HEK293 (cell line): ENCODE results near the gene TMEM98.

ENCODE experiments used
- CTCF ChIA-PET: fragments of 350-600 bp; formaldehyde crosslinking; extraction: SDS; loops from one replicate; lab custom pipeline; 2021; ENCODE audit warnings: antibody characterized with exemption; lab: Yijun Ruan, JAX
- POLR2A ChIA-PET: fragments of 300-600 bp; formaldehyde crosslinking; extraction: SDS; loops from one replicate; lab custom pipeline; 2020; ENCODE audit warnings: antibody characterized with exemption, inconsistent platforms; lab: Yijun Ruan, JAX
- H3K27ac ChIP-seq: fragments of 200-500 bp; sonication (Bioruptor generic); 2 replicates; pipeline ENCODE4 v1.5.1; 2014; ENCODE audit warnings: low read depth, low read length, control low read depth, inconsistent platforms; ENCODE audit errors: extremely low read depth
- H3K36me3 ChIP-seq, 2 experiments: fragments of 200-500 bp in 1 of 2; sonication (Bioruptor generic) in 1 of 2; 1 replicate in 1 of 2; 2 replicates in 1 of 2; pipeline ENCODE4 v1.5.1; 2014 to 2017; ENCODE audit warnings: inconsistent platforms in 2 of 2, low read length in 2 of 2; ENCODE audit not compliant: control insufficient read depth in 2 of 2, insufficient read depth in 1 of 2
- H3K4me1 ChIP-seq: fragments of 200-500 bp; sonication (Bioruptor generic); 2 replicates; pipeline ENCODE4 v1.5.1; 2014; ENCODE audit warnings: mild to moderate bottlenecking, low read length, inconsistent platforms; ENCODE audit not compliant: control insufficient read depth, insufficient read depth
- H3K4me3 ChIP-seq: 2 replicates; pipeline ENCODE4 v1.5.1; 2011; ENCODE audit warnings: low read depth, mild to moderate bottlenecking, control low read depth, low read length, moderate library complexity
- H3K9me3 ChIP-seq: fragments of 200-500 bp; sonication (Bioruptor generic); 2 replicates; pipeline ENCODE4 v1.5.1; 2014; ENCODE audit warnings: low read depth, low read length, inconsistent platforms; ENCODE audit not compliant: control insufficient read depth, insufficient read depth
- ATF2 ChIP-seq: fragments of 450-650 bp; formaldehyde crosslinking; IDR thresholded peaks from 2 replicates; pipeline ENCODE4 v1.5.1; 2016; ENCODE audit warnings: missing biosample characterization, missing genetic modification characterization, low read depth
- BCL11B ChIP-seq: fragments of 450-650 bp; formaldehyde crosslinking; IDR thresholded peaks from 2 replicates; pipeline ENCODE4 v1.5.1; 2016; ENCODE audit warnings: low read depth, missing biosample characterization, missing genetic modification characterization
- IKZF3 ChIP-seq: fragments of 450-650 bp; IDR thresholded peaks from 2 replicates; pipeline ENCODE4 v1.5.0; 2018; ENCODE audit warnings: missing biosample characterization, mild to moderate bottlenecking, missing genetic modification characterization, moderate library complexity
- KLF10 ChIP-seq: fragments of 450-650 bp; IDR thresholded peaks from 2 replicates; pipeline ENCODE4 v1.5.1; 2018; ENCODE audit warnings: missing biosample characterization, mild to moderate bottlenecking, missing genetic modification characterization
- KLF7 ChIP-seq: fragments of 450-650 bp; formaldehyde crosslinking; IDR thresholded peaks from 2 replicates; pipeline ENCODE4 v1.5.1; 2016; ENCODE audit warnings: missing biosample characterization, missing genetic modification characterization, borderline replicate concordance
- PRDM6 ChIP-seq: fragments of 450-650 bp; formaldehyde crosslinking; IDR thresholded peaks from 2 replicates; pipeline ENCODE4 v1.5.1; 2017; ENCODE audit warnings: missing biosample characterization, missing genetic modification characterization
- SCRT1 ChIP-seq: fragments of 450-650 bp; formaldehyde crosslinking; IDR thresholded peaks from 2 replicates; pipeline ENCODE4 v1.5.1; 2016; ENCODE audit warnings: missing biosample characterization, missing genetic modification characterization, borderline replicate concordance
- SP3 ChIP-seq: fragments of 450-650 bp; formaldehyde crosslinking; IDR thresholded peaks from 2 replicates; pipeline ENCODE4 v1.5.1; 2016; ENCODE audit warnings: missing biosample characterization, missing genetic modification characterization
- YY1 ChIP-seq: fragments of 450-650 bp; formaldehyde crosslinking; IDR thresholded peaks from 2 replicates; pipeline ENCODE4 v1.5.1; 2018; ENCODE audit warnings: missing biosample characterization, missing genetic modification characterization
- ZBTB7A ChIP-seq: fragments of 450-650 bp; formaldehyde crosslinking; IDR thresholded peaks from 2 replicates; pipeline ENCODE4 v1.5.1; 2016; ENCODE audit warnings: low read depth, missing biosample characterization, missing genetic modification characterization
- ZBTB8A ChIP-seq: fragments of 450-650 bp; formaldehyde crosslinking; IDR thresholded peaks from 2 replicates; pipeline ENCODE4 v1.5.1; 2016; ENCODE audit warnings: missing biosample characterization, missing genetic modification characterization
- ZEB2 ChIP-seq: fragments of 450-650 bp; formaldehyde crosslinking; IDR thresholded peaks from 2 replicates; pipeline ENCODE4 v1.5.1; 2016; ENCODE audit warnings: missing biosample characterization, missing genetic modification characterization
- ZFP41 ChIP-seq: fragments of 450-650 bp; formaldehyde crosslinking; IDR thresholded peaks from 2 replicates; pipeline ENCODE4 v1.5.1; 2016; ENCODE audit warnings: missing biosample characterization, missing genetic modification characterization, borderline replicate concordance
- ZNF121 ChIP-seq: fragments of 450-650 bp; formaldehyde crosslinking; IDR thresholded peaks from 2 replicates; pipeline ENCODE4 v1.5.1; 2016; ENCODE audit warnings: missing biosample characterization, missing genetic modification characterization
- ZNF157 ChIP-seq: fragments of 450-650 bp; formaldehyde crosslinking; IDR thresholded peaks from 2 replicates; pipeline ENCODE4 v1.5.1; 2016; ENCODE audit warnings: missing biosample characterization, missing genetic modification characterization
- ZNF175 ChIP-seq: fragments of 450-650 bp; formaldehyde crosslinking; IDR thresholded peaks from 2 replicates; pipeline ENCODE4 v1.5.1; 2016; ENCODE audit warnings: missing biosample characterization, missing genetic modification characterization
- ZNF19 ChIP-seq: fragments of 450-650 bp; formaldehyde crosslinking; IDR thresholded peaks from 2 replicates; pipeline ENCODE4; 2016; ENCODE audit warnings: missing biosample characterization, missing genetic modification characterization, low read depth
- ZNF223 ChIP-seq: fragments of 450-650 bp; formaldehyde crosslinking; IDR thresholded peaks from 2 replicates; pipeline ENCODE4 v1.5.1; 2016; ENCODE audit warnings: missing biosample characterization, missing genetic modification characterization
- ZNF23 ChIP-seq: fragments of 450-650 bp; formaldehyde crosslinking; IDR thresholded peaks from 2 replicates; pipeline ENCODE4 v1.5.1; 2016; ENCODE audit warnings: missing biosample characterization, missing genetic modification characterization, borderline replicate concordance
- ZNF302 ChIP-seq: fragments of 450-650 bp; formaldehyde crosslinking; IDR thresholded peaks from 2 replicates; pipeline ENCODE4 v1.5.1; 2016; ENCODE audit warnings: missing biosample characterization, missing genetic modification characterization, low read depth
- ZNF341 ChIP-seq: fragments of 450-650 bp; formaldehyde crosslinking; IDR thresholded peaks from 2 replicates; pipeline ENCODE4; 2016; ENCODE audit warnings: low read depth, missing biosample characterization, missing genetic modification characterization
- ZNF501 ChIP-seq: fragments of 450-650 bp; formaldehyde crosslinking; IDR thresholded peaks from 2 replicates; pipeline ENCODE4 v1.5.1; 2016; ENCODE audit warnings: missing biosample characterization, missing genetic modification characterization
- ZNF596 ChIP-seq: fragments of 450-650 bp; IDR thresholded peaks from 2 replicates; pipeline ENCODE4 v1.5.0; 2018; ENCODE audit warnings: missing biosample characterization, mild to moderate bottlenecking, missing genetic modification characterization, moderate library complexity
- ZNF624 ChIP-seq: fragments of 450-650 bp; formaldehyde crosslinking; IDR thresholded peaks from 2 replicates; pipeline ENCODE4 v1.5.1; 2017; ENCODE audit warnings: missing biosample characterization, missing genetic modification characterization
- ZNF704 ChIP-seq: fragments of 450-650 bp; formaldehyde crosslinking; IDR thresholded peaks from 2 replicates; pipeline ENCODE4 v1.5.1; 2016; ENCODE audit warnings: missing biosample characterization, missing genetic modification characterization
- ZNF830 ChIP-seq: fragments of 450-650 bp; IDR thresholded peaks from 2 replicates; pipeline ENCODE4 v1.5.0; 2018; ENCODE audit warnings: missing biosample characterization, missing genetic modification characterization, low read depth, mild to moderate bottlenecking, moderate library complexity
- ZNF843 ChIP-seq: fragments of 450-650 bp; formaldehyde crosslinking; IDR thresholded peaks from 2 replicates; pipeline ENCODE4 v1.5.1; 2016; ENCODE audit warnings: missing biosample characterization, missing genetic modification characterization
- TF ChIP-seq, protein P1 (sequence below): fragments of 450-650 bp; formaldehyde crosslinking; conservative IDR thresholded peaks from 2 replicates; pipeline ENCODE4 v1.5.1; 2016; ENCODE audit warnings: low read depth, missing biosample characterization, missing genetic modification characterization

The TMEM98 gene

DNA sequence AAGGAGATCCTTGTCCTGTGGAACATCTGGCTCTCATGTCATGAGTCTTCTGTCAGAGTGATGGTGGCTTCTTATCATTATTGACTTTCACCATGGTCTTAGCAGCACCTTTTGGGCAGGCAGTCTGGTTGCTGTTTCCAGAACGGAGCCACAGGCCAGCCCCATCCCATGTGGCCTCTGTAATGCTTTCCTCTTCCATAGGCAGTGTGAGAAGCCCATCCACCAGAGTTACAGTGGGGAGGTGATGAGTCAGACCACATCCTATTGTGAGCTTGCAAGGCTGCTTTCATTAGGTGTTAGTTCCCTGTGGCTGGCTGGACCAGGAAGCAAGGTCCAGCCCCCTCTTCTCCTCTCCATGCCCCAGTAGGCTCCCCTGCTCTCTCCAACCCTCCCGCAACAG is 32.9 kb downstream of the TMEM98 start:
- ChIA-PET POLR2A (no interaction called here), CTCF (interaction anchor here (0.7 to 1.5 kb wide), 3 partner anchors 11 to 178 kb away, joined by 3 to 5 read pairs (median 3); no protein-coding TSS in a partner anchor)
- TF ChIP-seq, protein P1, sequence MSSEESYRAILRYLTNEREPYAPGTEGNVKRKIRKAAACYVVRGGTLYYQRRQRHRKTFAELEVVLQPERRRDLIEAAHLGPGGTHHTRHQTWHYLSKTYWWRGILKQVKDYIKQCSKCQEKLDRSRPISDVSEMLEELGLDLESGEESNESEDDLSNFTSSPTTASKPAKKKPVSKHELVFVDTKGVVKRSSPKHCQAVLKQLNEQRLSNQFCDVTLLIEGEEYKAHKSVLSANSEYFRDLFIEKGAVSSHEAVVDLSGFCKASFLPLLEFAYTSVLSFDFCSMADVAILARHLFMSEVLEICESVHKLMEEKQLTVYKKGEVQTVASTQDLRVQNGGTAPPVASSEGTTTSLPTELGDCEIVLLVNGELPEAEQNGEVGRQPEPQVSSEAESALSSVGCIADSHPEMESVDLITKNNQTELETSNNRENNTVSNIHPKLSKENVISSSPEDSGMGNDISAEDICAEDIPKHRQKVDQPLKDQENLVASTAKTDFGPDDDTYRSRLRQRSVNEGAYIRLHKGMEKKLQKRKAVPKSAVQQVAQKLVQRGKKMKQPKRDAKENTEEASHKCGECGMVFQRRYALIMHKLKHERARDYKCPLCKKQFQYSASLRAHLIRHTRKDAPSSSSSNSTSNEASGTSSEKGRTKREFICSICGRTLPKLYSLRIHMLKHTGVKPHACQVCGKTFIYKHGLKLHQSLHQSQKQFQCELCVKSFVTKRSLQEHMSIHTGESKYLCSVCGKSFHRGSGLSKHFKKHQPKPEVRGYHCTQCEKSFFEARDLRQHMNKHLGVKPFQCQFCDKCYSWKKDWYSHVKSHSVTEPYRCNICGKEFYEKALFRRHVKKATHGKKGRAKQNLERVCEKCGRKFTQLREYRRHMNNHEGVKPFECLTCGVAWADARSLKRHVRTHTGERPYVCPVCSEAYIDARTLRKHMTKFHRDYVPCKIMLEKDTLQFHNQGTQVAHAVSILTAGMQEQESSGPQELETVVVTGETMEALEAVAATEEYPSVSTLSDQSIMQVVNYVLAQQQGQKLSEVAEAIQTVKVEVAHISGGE (tag by site-specific recombination) = no peak
- TF ChIP-seq ZNF19 (no peak), ZNF704 (tag by site-specific recombination) (no peak), ZNF223 (tag by site-specific recombination) (no peak), ZFP41 (tag by site-specific recombination) (no peak), IKZF3 (tag by site-specific recombination) (no peak), ZNF596 (tag by site-specific recombination) (no peak), ZNF341 (tag by site-specific recombination) (no peak), ZNF23 (tag by site-specific recombination) (no peak), ZBTB7A (tag by site-specific recombination) (no peak), ZNF624 (no peak), KLF10 (no peak), KLF7 (no peak)
- no peak overlapping the region for H3K27ac ChIP-seq
- no peaks in the 10 kb centered on the region for H3K36me3 ChIP-seq
- H3K4me1 ChIP-seq = no peaks in the 10 kb centered on the region
- no peak overlapping the region for H3K4me3 ChIP-seq
- H3K9me3 ChIP-seq = no peaks in the 10 kb centered on the region

GRCh38 chr17:32962320-32962711 is 34.4 kb downstream of the TMEM98 start:
- Histone ChIP-seq H3K9me3 (no peaks in the 10 kb centered on the region), H3K4me3 (no peak overlapping the region), H3K36me3 (no peaks in the 10 kb centered on the region), H3K27ac (no peak overlapping the region), H3K4me1 (no peaks in the 10 kb centered on the region)
- POLR2A ChIA-PET = interaction anchor here (0.6 kb wide), 1 partner anchor 288 kb away, joined by 4 read pairs; no protein-coding TSS in a partner anchor
- CTCF ChIA-PET = interaction anchor here (0.5 to 2.0 kb wide), 4 partner anchors 21 to 722 kb away, joined by 3 to 7 read pairs (median 4); no protein-coding TSS in a partner anchor
- no peak for TF ChIP-seq ZNF302 (tag by site-specific recombination)
- TF ChIP-seq SCRT1 (tag by site-specific recombination) = no peak
- no peak for TF ChIP-seq ZNF830 (tag by site-specific recombination)
- no peak for TF ChIP-seq PRDM6 (tag by site-specific recombination)
- no peak for TF ChIP-seq ZNF157
- no peak for TF ChIP-seq ZNF843 (tag by site-specific recombination)
- no peak for TF ChIP-seq ATF2 (tag by site-specific recombination)
- TF ChIP-seq ZNF121 = no peak
- no peak for TF ChIP-seq ZNF175
- no peak for TF ChIP-seq ZNF501
- no peak for TF ChIP-seq YY1 (tag by site-specific recombination)
- TF ChIP-seq BCL11B (tag by site-specific recombination) = no peak
- no peak for TF ChIP-seq ZBTB8A (tag by site-specific recombination)
- no peak for TF ChIP-seq SP3 (tag by site-specific recombination)
- TF ChIP-seq ZEB2 (tag by site-specific recombination) = no peak
